ENCODE data around the gene LRRFIP2.
"Not testable (repeated sequence)": the region's sequence is repeated elsewhere in the genome, so short reads cannot be mapped to it uniquely, and the experiment has no call there.

Gene LRRFIP2

DNA sequence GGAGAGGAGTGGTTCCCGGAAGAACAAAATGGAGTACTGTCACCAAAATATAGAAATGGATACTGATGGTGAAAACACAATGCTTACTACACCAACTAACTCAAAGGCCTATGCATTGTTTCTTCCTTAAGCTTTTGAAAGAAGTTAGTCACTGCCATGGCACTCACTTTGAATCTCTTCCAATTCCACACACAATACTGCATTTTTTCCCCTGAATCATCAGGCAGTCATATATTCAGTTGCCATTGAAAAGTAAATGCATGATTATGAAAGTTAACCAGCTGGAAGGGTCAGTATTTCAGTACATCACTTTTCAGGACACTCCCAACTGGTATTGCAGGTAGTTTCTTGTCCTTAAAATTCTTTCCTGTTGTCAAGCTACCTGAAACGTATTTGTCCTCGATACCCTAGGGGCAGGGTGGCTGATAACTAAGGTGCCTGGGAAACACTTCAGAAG lies 9.0 kb upstream of the LRRFIP2 start:
- no peak for DNase-seq

- no peak for DNase-seq
Observed at GRCh38 chr3:37182816-37183215, 8.4 kb upstream of the LRRFIP2 start.

GRCh38 chr3:37181756-37182155 lies 7.4 kb upstream of the LRRFIP2 start:
- no peak for DNase-seq

GRCh38 chr3:37179144-37179967 lies 5.0 kb upstream of the LRRFIP2 start:
- no peak for DNase-seq

GRCh38 chr3:37173806-37174205 lies 576 bp downstream of the LRRFIP2 start:
- no peak for DNase-seq

DNA sequence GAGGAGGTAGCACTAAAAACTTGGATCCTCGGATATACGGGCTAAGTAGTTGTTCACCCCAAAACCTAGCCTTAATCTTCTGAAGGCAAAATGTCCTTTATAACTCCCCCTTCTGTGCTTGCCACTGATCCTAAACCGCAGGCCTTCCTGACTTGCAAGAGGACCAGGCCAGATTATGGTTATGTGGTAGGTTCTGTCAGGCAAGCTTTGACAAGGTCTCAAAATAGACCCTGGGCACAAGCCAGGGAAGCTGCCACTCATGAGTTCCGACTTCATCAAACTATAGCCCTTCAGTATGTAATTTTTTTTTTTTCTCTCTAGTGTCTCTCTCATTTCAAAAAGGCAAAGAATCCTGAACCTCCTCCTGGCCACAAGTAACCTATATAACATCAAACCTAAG lies 3.2 kb downstream of the LRRFIP2 start:
- no peak for DNase-seq

- DNase-seq, result no peak
Observed at GRCh38 chr3:37170513-37170912, 3.9 kb downstream of the LRRFIP2 start.

DNA sequence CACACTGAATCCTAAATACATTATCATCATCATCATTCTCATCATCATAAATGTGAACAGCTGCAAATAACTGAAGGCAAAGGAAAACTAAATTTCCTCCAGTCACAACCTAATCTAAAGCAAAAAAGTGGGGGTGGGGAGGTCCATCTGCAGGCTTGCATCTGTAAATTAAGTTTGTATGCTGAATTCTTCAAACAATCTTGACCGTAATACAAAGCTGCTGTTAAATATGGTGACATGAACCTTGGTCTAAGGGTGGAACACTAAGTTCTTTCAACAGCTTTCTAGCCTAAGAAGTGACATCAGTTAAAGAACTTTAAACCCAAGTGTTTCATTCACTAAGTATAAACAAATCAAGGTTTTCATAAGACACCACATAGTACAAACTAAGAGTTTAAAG lies 4.3 kb downstream of the LRRFIP2 start:
- no peak for DNase-seq

GRCh38 chr3:37168896-37169295 lies 5.5 kb downstream of the LRRFIP2 start:
- no peak for DNase-seq

- no peak for DNase-seq
Observed at GRCh38 chr3:37163262-37164015, 10.9 kb downstream of the LRRFIP2 start.

- DNase-seq, result no peak
Observed at GRCh38 chr3:37162501-37163245, 11.7 kb downstream of the LRRFIP2 start.

DNA sequence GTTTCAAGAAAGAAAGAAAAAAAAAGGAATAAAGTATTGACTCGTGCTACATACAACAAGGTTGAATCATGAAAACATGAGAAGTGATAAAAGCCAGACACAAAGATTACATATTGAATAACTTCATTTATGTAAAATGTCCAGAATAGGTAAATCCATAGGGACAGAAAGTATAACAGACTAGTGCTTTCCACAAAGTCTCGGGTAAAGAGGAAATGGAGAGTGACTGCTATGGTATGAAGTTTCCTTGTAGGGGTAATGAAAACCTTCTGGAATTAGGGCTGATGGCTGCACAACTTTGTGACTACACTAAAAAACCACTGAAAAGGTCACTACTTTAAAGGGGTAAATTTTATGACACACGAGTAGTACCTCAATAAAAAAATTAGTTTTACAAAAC lies 13.0 kb downstream of the LRRFIP2 start:
- DNase-seq, result no peak

DNA sequence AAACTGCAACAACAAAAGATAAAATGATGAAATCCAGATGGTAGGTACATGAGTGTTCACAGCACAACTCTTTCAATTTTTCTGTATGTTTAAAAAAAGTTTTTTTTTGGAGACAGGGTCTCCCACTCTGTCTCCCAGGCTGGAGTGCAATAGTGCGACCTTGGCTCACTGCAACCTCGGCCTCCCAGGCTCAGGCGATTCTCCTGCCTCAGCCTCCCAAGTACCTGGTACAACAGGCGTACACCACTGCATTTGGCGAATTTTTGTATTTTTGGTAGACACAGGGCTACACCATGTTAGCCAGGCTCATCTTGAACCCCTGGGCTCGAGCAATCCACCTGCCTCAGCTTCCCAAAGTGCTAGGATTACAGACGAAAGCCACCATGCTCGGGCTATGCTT lies 18.6 kb downstream of the LRRFIP2 start:
- no peak for DNase-seq

GRCh38 chr3:37154668-37155314 lies 19.6 kb downstream of the LRRFIP2 start:
- no peak for DNase-seq

- DNase-seq, result no peak
Observed at GRCh38 chr3:37150621-37151020, 23.8 kb downstream of the LRRFIP2 start.

DNA sequence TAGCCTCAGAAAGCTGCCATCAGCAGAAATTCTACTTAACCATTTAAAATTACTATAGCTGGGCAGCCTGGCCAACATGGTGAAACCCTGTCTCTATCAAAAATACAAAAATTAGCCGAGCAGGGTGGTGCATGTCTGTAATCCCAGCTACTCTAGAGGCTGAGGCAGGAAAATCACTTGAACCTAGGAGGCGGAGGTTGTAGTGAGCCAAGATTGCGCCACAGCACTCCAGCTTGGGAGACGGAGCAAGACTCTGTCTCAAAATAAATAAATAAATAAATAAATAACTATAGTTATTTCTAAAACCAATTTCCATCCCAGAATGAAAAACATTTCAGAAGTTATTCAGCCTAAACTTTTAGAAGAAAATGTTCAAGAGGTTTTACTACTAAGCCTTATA lies 25.1 kb downstream of the LRRFIP2 start:
- DNase-seq, result no peak

DNA sequence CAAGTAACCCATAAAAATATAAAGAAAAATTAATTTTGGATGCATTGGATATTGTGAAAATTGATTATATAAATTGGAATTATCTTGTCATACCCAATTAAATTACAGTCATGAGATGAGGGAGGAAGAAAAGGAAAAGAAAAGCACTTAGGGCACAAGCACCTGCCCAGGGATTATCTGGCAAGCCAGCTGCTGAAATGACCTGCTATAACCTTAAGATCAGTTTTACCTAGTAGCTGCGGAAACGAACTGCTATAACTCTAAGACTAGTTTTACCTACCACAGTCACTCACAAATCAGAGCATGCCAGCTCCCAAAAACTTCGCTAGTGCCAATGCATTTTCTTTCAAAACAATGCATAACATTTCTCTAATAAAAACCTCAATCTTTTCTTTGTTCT lies 26.2 kb downstream of the LRRFIP2 start:
- DNase-seq, result no peak

DNA sequence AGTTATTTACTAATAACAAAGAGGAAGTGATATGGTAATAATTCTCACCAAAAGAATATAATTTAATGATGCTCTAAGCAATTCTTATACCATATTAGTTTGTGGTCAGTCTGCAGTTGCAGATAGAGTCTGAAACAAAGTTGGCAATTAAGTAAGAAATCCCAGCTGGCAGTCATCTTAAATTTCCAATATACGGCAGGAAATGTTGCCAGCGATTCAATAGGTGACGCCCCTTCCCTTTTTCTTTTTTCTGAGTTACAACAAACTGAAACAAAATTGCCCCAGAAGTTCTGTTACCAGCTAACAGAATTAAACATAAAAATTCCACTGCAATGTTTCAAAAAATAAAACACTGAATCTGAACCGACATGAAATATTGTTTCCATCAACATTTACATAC lies 26.7 kb downstream of the LRRFIP2 start:
- DNase-seq, result no peak

GRCh38 chr3:37146927-37147326 lies 27.5 kb downstream of the LRRFIP2 start:
- DNase-seq, result not testable (repeated sequence)

DNA sequence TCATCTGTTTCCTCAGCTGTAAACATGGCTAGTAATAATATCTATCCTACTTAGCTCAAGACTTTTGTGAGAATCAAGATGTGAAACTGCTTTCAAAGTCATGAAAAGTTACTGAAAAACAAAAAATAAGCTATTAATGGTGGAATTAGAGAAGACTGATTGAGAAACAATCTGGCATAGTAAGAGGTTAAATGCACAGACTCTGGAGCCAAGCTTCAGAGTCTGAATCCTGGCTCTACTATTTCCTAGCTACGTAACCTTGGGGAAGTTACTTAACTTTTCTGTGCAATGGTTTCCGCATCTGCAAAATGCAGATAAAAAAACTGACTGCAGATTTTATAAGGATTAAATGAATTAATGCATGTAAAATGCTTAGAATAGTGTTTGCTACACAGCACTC lies 28.8 kb downstream of the LRRFIP2 start:
- DNase-seq, result no peak

GRCh38 chr3:37144806-37145205 lies 29.6 kb downstream of the LRRFIP2 start:
- no peak for DNase-seq

GRCh38 chr3:37143821-37144220 lies 30.6 kb downstream of the LRRFIP2 start:
- DNase-seq, result no peak

DNA sequence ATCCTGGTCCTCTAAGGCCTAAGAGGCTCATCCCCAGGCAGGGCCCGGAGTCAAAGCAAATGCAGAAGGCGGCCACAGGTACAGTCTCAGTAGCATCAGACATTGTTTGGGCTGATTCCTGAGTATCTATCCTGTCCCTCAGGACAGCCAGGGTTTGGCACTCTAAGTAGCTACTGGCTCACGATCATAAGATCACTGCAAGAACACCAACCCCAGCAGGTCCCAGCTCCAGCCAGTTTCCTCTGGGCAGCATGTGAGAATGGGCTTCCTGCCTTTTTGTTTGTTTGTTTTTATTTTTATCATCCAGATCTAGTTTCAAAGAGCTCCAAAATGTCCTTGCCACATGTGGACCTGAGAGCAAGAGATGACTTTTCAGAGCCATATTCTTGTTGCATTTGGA lies 32.7 kb downstream of the LRRFIP2 start:
- no peak for DNase-seq
